GM21360 (cell line): ENCODE measurements around the gene NTM.

Experiments
- ATAC-seq: cut with Tn5 transposase; IDR thresholded peaks from one replicate; pipeline ENCODE4 v1.9.1; 2021; ENCODE audit warnings: mild to moderate bottlenecking, moderate library complexity; ENCODE audit not compliant: unreplicated experiment

Gene NTM

DNA sequence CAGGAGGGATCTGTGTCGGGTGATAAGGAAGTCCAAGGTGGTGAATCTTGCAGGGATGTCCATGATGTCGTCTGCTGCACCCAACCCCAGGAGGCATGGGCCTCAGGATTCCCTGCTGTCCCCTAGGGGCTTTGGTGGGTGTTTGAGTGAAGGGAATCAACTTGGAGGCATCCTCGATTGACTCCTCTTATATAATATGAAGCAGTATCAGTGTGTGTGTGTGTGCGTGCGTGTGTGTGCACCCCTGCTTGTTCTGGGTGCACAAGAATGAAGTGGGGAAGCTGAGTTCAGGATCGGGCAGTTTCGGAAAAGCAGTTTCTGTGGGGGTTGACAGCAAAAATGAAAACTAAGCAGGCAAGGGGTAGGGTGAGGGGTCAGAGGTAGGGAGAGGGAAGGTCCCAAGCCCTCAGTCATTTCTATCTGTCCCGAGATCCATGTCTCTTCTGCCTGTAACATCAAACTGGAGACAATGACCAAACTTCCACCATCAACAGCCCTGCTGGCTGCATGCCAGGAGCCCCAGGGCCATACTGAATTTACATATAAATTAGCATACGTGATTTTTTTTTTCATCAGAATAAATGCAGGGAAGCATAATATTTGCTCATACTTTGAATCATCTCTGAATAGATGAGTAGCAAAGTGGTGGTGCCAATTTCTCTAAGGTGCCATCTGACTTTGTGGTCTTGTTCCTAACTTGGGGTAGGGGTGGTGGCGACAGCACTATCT, 2.0 kb downstream of the NTM start:
- no peak for ATAC-seq

DNA sequence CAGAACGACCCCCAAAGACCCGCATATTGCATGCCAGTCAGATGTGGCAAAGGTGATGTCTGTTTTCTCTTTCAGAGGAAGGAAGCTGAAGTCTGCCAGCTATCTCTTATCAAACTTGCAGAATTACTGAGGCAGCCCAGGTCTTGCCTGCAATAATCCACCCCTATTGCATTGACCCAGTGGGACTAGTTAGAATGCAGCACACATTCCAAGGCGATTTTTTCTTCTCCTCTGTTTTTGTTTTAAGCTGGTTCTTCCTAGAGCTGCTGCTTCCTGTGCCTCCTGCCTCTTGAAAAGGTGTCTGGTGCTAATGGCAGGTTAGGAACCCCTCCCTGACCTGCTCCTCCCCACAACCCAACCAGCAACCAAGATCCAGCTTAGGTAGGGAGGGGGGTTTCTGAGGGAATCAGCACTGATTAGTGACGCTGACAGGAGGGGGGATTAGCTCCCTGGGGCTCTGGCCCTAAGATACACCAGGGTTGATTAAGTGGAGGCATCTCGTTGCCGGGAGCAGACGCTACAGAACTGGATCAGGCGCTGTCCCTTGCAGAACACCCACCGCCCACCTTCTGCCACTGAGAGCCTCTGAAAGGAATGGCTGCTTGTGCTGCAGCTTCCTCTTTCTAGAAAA, 2.8 kb downstream of the NTM start:
- ATAC-seq, result no peak

DNA sequence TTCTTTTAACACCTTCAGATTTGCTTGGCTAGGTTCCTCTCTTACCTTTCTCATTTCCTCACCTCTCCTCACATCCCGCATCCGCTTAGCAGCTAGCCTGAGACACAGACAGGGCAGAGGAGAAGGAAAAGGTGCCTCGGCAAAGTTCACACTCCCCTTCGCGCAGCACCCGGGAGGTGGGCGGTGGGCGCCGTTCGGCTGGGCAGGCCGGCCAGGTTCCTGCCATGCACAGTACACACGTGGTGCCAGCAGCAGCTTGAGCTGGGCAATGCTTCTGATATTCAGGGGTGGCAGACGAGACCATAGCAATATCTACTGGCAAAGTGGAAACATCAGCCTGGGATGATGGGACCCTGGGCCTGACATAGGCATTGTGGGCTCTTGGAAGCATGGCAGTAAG, 3.3 kb downstream of the NTM start:
- ATAC-seq, result no peak

DNA sequence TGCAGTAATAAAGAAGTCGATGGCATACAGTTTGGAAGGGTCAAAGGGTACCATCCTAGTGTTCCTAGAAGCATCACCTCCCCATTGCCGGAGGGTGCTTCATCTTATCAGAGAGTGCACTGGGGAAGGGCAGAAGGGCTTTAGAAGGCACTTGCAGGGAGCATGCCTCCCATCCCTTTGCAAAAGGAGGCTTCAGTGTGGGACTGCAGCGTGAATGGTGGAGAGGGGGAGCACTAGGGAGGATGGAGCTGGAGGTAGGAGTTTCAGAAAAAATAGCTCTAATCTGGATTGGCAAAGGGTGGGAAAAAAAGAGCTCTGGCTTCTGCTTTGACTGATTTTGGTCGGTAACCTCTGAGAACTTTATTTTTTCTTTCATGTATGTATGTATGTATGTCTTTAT, 5.0 kb downstream of the NTM start:
- ATAC-seq, result no peak

DNA sequence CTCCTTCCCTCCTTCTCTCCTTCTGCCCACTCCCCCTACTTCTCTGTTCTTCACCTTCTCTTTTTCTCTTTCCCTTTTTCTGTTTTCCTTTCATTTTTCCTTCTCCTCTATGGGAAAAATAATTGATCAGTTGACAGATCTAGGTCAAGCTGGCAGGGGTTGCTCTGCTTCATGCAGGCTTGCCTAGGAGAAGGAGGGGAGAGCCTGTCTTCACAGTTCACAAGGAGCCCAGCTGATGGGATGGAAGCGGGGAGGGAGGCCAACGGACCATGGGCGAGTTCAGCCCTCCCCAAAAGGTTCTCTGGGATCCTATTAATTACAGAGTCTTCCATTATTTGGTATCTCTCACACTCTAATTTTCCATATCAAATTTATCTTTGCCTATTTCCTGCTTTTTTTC, 5.5 kb downstream of the NTM start:
- ATAC-seq, result no peak

DNA sequence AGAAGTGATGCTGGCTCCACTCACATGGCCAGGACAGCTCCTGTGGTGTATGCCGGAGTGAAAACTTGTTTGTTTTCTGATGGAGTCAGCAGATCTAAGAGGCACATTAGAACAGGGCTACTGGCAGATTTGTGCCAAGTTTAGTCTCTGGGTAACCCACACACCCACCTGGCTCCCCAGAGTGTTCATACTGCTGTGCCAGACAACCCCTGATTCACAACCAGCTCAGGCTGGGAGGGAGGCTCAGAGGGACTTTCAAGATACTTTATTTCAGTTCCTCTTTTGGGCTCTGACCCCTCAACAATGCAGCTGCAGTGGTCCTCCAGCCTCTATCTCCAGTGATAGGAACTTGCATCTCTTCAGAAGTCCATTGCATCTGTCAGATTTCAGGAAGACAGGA, 8.5 kb downstream of the NTM start:
- ATAC-seq, result peak; percentile 94

DNA sequence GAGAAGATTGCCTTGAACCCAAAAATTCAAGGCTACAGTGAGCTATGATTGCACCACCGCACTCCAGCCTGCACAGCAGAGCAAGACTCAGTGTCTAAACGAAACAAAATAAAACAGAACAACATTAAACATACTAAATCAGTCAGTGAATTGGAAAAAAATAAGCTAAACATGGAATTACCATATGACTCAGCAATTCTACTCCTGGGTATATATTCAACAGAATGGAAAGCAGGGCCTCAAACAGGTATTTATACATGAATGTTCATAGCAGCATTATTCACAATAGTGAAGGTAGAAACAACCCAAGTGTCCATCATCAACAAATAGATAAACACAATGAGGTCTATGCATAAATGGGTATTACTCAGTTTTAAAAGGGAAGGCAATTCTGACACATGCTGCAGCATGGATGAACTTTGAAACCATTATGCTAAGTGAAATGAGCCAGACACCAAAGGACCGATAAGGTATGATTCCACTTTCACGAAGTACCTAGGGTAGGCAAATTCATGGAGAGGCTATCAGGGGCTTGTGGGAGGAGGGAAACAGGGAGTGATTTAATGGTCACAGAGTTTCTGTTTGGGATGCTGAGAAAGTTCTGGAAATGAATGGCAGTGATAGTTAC, 15.5 kb downstream of the NTM start:
- ATAC-seq, result no peak

DNA sequence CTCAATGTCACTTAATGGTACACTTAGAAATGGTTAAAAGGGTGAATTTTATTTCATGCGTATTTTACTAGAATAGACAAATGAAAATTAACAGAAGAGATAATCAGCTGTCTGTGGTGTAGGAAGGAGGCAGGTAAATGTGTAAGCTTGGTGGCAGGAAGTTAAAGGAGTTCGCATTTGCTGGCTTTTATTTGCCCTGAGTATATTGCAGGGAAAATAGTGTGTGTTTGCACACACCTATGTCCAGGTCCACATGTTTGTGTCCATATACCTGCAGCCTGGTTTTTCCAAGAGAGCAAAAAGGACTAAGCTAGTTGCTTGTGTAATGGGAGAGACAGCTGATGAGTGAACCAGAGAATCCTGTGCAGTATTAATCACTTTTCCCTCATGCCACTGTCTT, 16.0 kb downstream of the NTM start:
- no peak for ATAC-seq

DNA sequence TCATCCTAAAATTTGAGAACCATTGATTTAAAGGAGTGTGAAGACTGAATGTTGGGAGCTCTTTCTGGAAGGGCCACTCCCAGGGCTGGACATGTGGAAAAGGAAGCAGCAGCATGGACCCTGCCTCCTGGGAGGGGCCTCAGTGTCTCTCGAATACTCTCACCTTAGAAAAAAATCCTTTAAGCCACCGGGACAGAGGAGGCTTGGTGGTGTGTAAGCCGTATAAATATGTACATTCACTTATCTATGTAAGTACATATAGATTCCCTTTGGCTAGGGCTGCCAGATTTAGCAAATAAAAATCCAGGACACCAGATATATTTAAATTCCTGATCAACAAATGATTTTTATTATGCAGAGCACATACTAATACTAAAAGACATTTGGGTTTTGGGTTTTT, 17.6 kb downstream of the NTM start:
- ATAC-seq, result no peak

DNA sequence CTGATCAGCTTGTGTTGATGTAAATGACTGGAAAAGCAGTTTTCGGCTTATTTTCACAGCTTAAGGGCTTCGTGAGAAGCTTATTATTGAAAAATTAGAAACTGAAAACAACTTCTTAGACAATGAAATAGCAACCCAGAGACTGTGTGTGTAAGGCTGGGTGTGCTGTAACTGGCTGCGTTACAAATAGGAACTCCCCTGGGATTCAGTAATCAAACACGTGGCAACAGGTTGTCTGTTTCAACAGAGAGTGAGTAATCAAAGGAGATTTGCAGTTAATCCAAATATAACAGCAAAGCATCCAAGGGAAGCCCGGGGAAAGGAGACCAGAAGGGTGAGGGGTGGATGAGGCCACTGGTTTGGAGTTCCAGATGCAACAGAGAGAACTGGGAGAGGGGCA, 19.2 kb downstream of the NTM start:
- ATAC-seq, result no peak

DNA sequence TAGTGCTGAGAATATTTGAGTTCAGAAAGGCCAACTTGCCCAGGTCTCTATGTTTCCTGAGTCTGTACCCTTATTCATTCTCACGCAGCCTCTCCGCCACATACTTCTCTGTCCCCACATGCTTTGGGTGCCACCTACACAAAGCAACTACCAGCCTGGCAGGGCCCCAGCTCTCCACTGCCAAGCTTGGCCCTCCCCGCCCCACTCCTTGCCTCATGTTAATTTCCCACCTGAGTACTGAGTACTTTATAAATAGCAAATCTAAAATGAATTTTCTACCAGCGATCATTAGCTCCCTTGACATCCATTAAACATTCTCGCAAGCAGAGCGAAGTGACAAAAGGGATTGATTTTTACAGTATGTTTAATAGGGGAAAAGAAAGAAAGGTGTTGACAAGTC, 20.8 kb downstream of the NTM start:
- no peak for ATAC-seq

DNA sequence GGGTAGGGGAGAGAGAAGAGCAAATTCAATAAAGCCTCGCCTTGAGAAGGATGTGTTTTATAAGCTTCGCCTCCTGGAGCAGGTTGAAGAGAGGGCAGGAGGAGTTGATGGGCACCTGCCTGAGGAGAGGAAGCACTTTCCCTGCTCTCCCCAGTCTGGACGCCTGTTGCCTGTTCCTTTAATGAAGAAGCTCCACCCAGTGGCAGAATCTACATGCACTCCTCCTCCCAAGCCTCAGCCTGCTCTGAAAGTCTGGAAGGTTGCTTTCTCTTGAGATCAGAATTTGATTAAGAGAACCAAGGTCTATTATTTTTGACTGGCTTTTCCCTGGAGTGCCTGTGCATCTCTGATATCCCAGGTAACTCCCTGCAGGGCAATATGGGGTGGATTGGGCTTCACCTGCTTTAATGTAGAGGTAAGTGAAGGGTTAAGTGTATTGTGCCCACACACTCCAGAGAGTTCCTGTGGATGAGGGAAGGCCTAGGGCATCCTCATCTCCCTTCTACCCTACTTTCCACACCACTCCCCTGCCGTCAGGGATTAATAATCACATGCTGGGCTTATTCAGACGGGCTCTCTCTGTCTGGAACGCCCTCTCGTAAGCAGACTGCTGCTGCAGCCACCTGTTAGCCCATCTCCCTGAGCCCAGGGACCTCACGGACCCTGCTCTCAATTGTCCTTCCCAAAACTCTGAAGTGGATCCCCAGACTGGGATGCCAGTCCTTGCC, 22.3 kb downstream of the NTM start:
- ATAC-seq, result no peak

DNA sequence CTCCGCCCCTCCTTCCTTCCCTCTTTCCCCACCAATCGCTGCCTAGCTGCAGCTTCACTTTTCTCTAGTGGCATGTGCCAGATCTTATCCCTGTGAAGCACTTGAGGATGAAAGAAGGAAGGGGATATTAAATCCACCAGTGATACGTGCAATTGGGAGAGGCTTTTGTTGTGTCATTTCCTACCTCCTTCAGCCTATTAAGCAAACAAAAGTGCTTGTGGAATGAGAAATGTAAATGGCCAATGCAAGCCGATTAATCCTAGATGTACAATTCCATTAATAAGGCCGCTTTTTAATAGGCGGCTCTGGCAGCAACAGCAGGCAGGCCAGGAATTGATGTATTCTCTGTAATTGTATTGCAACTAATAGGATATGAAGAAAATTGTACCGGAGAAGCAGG, 23.3 kb downstream of the NTM start:
- ATAC-seq, result no peak

DNA sequence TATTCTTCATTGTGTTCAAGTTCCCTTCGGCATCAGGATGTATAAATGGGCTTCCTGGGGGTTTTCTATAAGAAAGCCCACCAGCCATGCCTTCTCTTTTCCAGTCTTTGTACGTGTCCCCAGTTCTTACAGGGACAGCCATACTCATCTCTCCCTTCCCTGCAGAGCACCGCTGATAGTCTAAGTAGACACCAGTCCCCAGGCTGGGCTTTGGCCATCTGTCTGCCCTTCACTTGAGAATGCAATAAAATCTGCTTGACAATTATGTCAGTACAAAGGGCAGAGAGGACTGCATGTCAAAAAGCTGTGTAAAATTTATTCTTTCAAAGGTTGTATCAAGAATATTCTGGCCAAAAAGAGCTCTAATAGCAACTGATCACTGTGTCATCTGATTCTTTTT, 27.3 kb downstream of the NTM start:
- no peak for ATAC-seq

DNA sequence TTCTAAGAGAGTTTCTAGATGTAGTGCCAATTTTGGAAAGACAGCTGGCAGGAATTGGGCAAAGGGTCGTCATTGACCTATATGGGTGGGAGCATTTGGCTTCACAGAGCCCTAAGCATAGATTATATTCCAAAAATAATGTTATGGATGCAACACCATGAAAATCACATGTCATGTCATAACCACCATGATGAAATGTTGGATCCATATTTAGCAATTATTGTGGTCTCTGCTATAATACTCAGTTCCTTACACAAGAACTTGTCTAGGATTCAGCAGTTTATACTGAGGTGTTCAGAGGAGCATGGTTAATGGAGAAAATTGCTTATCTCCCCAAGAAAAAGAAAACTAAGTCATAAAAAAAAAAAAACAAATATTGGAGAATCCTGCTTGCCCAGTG, 31.6 kb downstream of the NTM start:
- ATAC-seq, result no peak

DNA sequence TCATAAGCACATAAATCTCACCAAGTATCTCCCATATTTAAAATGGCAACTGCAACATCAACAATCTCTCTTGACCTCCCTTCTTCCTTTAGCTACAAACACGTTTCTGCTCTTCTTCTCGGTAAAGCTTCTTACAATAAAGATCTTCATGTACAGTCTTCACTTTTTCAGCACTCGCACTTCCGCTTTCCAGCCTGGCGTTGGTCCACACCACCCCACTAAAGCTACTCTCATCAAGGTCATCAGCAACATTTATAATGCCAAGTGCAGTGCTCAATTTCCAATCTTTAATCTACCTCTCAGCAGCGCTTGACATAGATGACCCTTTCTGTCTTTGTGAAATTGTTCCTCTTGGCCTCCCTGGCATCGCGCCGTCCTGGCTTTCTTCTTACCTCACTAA, 33.6 kb downstream of the NTM start:
- no peak for ATAC-seq

DNA sequence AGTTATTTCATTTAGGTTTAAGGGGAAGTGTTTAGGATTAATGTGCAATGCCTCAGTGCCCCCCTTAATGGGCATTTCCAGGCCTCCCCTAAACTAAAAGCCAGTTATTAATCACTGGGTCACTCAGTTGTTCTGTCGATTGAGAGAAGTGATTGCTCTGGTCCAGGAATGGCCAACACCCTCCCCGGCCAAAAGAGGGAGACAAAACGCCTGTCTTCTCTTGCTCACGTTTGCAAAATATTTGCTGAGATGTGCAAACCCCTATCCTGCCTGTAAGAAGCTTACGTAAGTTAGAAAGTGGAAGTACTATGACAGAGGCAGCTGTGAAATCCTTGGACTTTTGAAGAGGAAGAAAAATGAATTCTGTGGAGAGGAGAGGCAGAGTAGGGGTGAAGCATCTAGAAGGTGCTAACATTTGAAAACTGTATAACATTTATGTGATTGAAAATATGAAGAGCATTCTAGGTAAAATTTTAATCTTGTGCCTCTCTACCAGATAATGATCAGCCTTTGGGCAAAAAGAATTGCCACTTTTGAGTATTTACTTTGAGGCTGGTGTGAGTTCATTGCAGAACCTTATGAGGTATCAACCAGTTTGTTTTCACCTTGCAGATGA, 37.7 kb downstream of the NTM start:
- ATAC-seq, result peak; percentile 73

DNA sequence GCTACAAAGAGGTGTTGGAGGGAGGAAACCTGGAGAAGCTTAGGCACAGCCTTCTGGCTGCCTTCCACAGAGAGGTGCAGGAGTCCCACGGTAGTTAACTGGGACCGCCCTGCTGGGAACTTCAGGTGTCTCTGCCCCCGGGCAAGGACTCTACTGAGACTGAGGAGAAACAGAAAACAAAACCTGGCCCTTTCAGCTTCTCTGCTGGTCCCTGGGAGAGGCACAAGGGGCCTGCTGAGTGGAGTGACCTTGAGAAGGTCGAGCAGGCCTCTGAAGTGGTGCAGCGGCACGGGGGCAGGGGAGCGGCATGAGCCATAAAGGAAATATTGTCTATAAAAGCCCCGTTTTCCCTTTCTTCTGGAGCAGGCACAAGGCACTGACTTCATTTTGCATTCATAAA, 38.9 kb downstream of the NTM start:
- ATAC-seq, result no peak

DNA sequence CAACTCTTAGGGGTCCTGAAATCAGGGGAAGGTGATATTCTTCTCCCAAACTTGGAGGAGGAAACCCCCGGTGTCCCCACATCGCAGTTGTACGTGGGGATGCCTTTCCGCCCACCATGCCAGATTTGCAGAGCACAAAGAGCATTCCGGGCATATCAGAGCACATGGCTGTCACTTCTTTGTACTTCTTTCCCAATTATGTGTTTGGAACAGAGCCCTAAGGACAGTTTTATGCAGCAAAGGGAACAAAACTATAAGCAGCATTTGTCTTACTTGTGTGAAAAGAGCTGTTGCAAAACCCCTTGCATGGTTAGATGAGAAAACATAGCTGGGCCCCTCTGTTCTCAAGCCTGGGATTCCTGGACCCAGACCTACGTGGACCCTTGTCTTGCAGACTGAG, 41.2 kb downstream of the NTM start:
- ATAC-seq, result no peak

DNA sequence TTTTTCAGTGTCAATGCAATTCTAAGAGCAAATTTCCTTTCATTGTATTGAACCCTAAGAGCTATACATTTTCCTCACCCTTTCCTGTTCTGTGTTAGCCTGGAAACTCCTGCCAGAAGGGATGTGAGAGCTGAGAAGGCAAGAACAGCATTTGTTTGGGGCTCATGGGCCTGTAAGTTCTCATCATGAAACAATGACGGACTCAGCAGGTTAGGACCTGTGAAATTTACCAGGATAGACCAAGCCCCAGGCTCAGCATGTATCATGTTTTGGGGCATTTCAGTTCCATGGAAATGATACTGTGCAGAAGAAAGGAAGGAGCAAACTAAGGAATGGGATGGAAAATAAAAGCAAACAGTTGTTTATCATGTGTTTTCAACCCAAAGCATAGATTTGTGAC, 41.6 kb downstream of the NTM start:
- ATAC-seq, result no peak

DNA sequence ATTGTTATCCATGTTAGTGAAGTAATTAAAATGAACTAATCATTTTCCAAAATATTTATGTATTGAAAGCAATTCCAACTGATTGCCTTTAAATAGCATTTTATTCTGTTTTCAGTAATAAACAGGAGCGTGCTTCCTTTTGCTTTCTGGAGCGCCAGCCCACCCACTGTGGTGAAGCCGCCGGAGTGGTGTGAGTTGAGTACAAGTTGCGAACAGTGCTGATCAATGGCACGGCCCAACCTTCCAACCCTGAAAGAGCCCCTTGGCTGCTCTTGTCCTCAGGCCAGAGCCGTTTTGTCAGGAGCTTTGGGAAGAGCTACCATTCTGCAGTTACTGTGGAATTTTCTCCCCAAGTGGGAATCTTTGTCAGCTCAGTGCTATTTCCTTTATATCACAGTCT, 42.8 kb downstream of the NTM start:
- ATAC-seq, result no peak
